ENCODE results near the gene TACC2. TPM values are rescaled to one million over a fixed set of nuclear protein-coding genes. Genes with fewer than 3 reads are reported as not detected.

TACC2 gene
- total RNA-seq, 1 donor from 2014 or later, result 71.2 TPM

GRCh38 chr10:122113161-122113944 lies 124.4 kb downstream of the TACC2 start:
- peak overlapping the region; percentile 80 for H3K27ac Mint-ChIP-seq
- DNase-seq (ENCODE audit: extremely low spot score, unreplicated experiment), result peak; percentile 83

GRCh38 chr10:122113945-122114747 lies 125.2 kb downstream of the TACC2 start:
- Mint-ChIP-seq H3K27ac (peak overlapping the region; percentile 80), H3K36me3 (peaks cover 9% of the 10 kb centered on the region), H3K4me3 (peak overlapping the region; percentile 88), H3K27me3 (no peaks in the 10 kb centered on the region), H3K4me1 (ENCODE audit: unreplicated experiment) (peaks cover 51% of the 10 kb centered on the region), H3K9me3 (no peaks in the 10 kb centered on the region)
- no peak for TF ChIP-seq CTCF (conservative IDR thresholded peaks at IDR 0.05)
- DNase-seq (ENCODE audit: extremely low spot score, unreplicated experiment), result no peak

More at GRCh38 chr10:122113161-122113944, 124.4 kb downstream of the TACC2 start:
- Mint-ChIP-seq H3K4me3 (peak overlapping the region; percentile 88), H3K27me3 (no peaks in the 10 kb centered on the region), H3K36me3 (peaks cover 4% of the 10 kb centered on the region), H3K9me3 (no peaks in the 10 kb centered on the region), H3K4me1 (ENCODE audit: unreplicated experiment) (peaks cover 46% of the 10 kb centered on the region)
- TF ChIP-seq CTCF (conservative IDR thresholded peaks at IDR 0.05), result peak; percentile 83

- Mint-ChIP-seq H3K27ac (peak overlapping the region; percentile 80), H3K4me3 (peak overlapping the region; percentile 88), H3K27me3 (no peaks in the 10 kb centered on the region), H3K4me1 (ENCODE audit: unreplicated experiment) (peaks cover 51% of the 10 kb centered on the region), H3K9me3 (no peaks in the 10 kb centered on the region), H3K36me3 (peaks cover 9% of the 10 kb centered on the region)
- no peak for DNase-seq (ENCODE audit: extremely low spot score, unreplicated experiment)
- no peak for TF ChIP-seq CTCF (conservative IDR thresholded peaks at IDR 0.05)
Measured at GRCh38 chr10:122115874-122116273, 126.9 kb downstream of the TACC2 start.

- DNase-seq (ENCODE audit: extremely low spot score, unreplicated experiment), result no peak
- Mint-ChIP-seq H3K4me1 (ENCODE audit: unreplicated experiment) (peaks cover 51% of the 10 kb centered on the region), H3K27me3 (no peaks in the 10 kb centered on the region), H3K36me3 (peaks cover 9% of the 10 kb centered on the region), H3K9me3 (no peaks in the 10 kb centered on the region), H3K27ac (peak overlapping the region; percentile 80), H3K4me3 (peak overlapping the region; percentile 88)
- TF ChIP-seq CTCF (conservative IDR thresholded peaks at IDR 0.05), result no peak
Measured at GRCh38 chr10:122116331-122116730, 127.4 kb downstream of the TACC2 start.

GRCh38 chr10:122117475-122117874 lies 128.5 kb downstream of the TACC2 start:
- Mint-ChIP-seq H3K27ac (no peak overlapping the region), H3K4me3 (no peak overlapping the region), H3K27me3 (no peaks in the 10 kb centered on the region), H3K36me3 (peaks cover 9% of the 10 kb centered on the region), H3K4me1 (ENCODE audit: unreplicated experiment) (peaks cover 42% of the 10 kb centered on the region), H3K9me3 (no peaks in the 10 kb centered on the region)
- TF ChIP-seq CTCF (conservative IDR thresholded peaks at IDR 0.05), result no peak
- no peak for DNase-seq (ENCODE audit: extremely low spot score, unreplicated experiment)
